Activated naive CD8-positive, alpha-beta T cell (primary cell): ENCODE results near the gene TCF7L2.

Experiments
- H3K27ac Mint-ChIP-seq: one replicate; pipeline ENCODE4 v1.8.0; 2021; ENCODE audit warnings: mixed read lengths
- H3K27me3 Mint-ChIP-seq: one replicate; pipeline ENCODE4 v1.8.0; 2021; ENCODE audit warnings: mixed read lengths
- H3K36me3 Mint-ChIP-seq: one replicate; pipeline ENCODE4 v1.8.0; 2021; ENCODE audit warnings: mixed read lengths
- H3K4me1 Mint-ChIP-seq: one replicate; pipeline ENCODE4 v1.8.0; 2021; ENCODE audit warnings: low read depth, mixed read lengths
- H3K4me3 Mint-ChIP-seq: one replicate; pipeline ENCODE4 v1.8.0; 2021; ENCODE audit warnings: mild to moderate bottlenecking, mixed read lengths
- H3K9me3 Mint-ChIP-seq: one replicate; pipeline ENCODE4 v1.8.0; 2021; ENCODE audit warnings: low read depth, mixed read lengths

TCF7L2 gene

GRCh38 chr10:112967200-112967599 is 17.2 kb downstream of the TCF7L2 start:
- H3K4me1 Mint-ChIP-seq: no peaks in the 10 kb centered on the region
- H3K4me3 Mint-ChIP-seq: no peak overlapping the region

GRCh38 chr10:112969131-112969530 is 19.1 kb downstream of the TCF7L2 start:
- Mint-ChIP-seq H3K9me3 (no peaks in the 10 kb centered on the region), H3K27ac (no peak overlapping the region), H3K27me3 (no peaks in the 10 kb centered on the region), H3K4me1 (no peaks in the 10 kb centered on the region), H3K36me3 (peaks cover 9% of the 10 kb centered on the region), H3K4me3 (no peak overlapping the region)

More at GRCh38 chr10:112967200-112967599, 17.2 kb downstream of the TCF7L2 start:
- no peaks in the 10 kb centered on the region for H3K27me3 Mint-ChIP-seq
- H3K9me3 Mint-ChIP-seq: no peaks in the 10 kb centered on the region
- no peak overlapping the region for H3K27ac Mint-ChIP-seq
- H3K36me3 Mint-ChIP-seq: peaks cover 9% of the 10 kb centered on the region

DNA sequence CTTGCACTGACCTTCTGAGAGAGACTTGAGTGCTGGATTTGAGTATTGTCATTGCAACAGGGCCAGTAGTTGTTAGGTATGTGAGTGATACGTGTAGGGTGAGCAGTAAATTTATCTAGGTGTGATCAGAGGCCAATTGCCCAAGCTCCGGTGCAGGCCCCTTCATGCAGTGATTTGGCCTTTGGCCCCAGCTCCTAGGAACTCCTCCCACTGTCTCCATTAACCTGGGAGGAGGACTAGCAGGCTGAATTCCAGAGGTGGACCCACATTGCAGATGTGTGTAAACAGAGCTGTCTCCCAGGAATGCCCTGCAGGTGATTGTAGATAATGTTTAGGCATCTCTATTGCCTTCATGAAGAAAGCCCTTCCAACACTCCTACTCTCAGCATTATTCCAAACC is 19.5 kb downstream of the TCF7L2 start:
- Mint-ChIP-seq H3K27me3 (no peaks in the 10 kb centered on the region), H3K9me3 (no peaks in the 10 kb centered on the region), H3K4me3 (no peak overlapping the region), H3K27ac (no peak overlapping the region), H3K4me1 (no peaks in the 10 kb centered on the region), H3K36me3 (peaks cover 9% of the 10 kb centered on the region)

- peaks cover 9% of the 10 kb centered on the region for H3K36me3 Mint-ChIP-seq
- H3K4me3 Mint-ChIP-seq: no peak overlapping the region
- no peak overlapping the region for H3K27ac Mint-ChIP-seq
- H3K9me3 Mint-ChIP-seq: no peaks in the 10 kb centered on the region
- H3K4me1 Mint-ChIP-seq: no peaks in the 10 kb centered on the region
- peaks cover under 1% of the 10 kb centered on the region for H3K27me3 Mint-ChIP-seq
Measured at GRCh38 chr10:112970021-112970420, 20.0 kb downstream of the TCF7L2 start.

DNA sequence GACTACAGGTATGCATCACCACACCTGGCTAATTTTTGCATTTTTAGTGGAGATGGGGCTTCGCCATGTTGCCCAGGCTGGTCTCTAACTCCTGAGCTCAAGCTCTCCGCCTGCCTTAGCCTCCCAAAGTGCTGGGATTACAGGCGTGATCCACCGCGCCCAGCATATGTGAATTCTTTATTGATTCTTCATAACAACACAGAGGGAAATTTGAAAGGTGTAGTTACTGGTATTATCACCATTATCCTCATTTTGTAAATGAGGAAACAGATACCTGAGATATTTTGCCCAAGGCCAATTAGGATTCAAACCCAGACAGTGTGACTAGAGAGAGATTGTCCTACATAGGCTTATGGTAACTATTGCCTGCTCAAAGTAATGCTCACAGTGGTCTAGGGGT is 22.6 kb downstream of the TCF7L2 start:
- H3K4me1 Mint-ChIP-seq: no peaks in the 10 kb centered on the region
- H3K9me3 Mint-ChIP-seq: no peaks in the 10 kb centered on the region
- no peak overlapping the region for H3K27ac Mint-ChIP-seq
- H3K4me3 Mint-ChIP-seq: no peak overlapping the region
- peaks cover 5% of the 10 kb centered on the region for H3K36me3 Mint-ChIP-seq
- H3K27me3 Mint-ChIP-seq: peaks cover 9% of the 10 kb centered on the region

- peaks cover 5% of the 10 kb centered on the region for H3K36me3 Mint-ChIP-seq
- H3K27me3 Mint-ChIP-seq: peaks cover 12% of the 10 kb centered on the region
- no peaks in the 10 kb centered on the region for H3K4me1 Mint-ChIP-seq
- no peak overlapping the region for H3K27ac Mint-ChIP-seq
- H3K4me3 Mint-ChIP-seq: no peak overlapping the region
- H3K9me3 Mint-ChIP-seq: no peaks in the 10 kb centered on the region
Measured at GRCh38 chr10:112973046-112973445, 23.0 kb downstream of the TCF7L2 start.

GRCh38 chr10:112973805-112974204 is 23.8 kb downstream of the TCF7L2 start:
- no peak overlapping the region for H3K4me3 Mint-ChIP-seq
- H3K4me1 Mint-ChIP-seq: no peaks in the 10 kb centered on the region
- H3K27me3 Mint-ChIP-seq: peaks cover 14% of the 10 kb centered on the region

DNA sequence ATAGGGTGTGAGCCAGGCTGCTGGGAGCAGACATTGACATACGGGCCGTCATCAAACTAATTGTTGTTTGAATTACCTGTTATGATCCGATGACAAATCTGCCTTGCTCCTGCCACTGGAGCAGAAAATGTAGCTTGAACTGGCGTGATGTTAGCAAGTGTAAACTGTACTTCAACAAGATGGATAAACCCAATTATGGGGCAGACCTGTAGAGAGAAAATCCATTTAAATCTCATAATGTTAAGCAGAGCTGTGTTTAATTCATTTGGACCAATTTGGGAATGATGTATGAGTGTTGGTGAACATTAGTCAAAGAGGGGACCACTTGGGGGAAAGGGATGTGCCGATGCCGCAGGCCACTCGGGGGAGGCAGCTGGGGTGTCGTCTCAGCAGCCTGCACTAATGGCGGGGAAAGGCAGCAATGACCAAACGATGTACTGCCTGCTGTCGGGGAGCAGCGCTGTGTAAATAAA is 27.4 kb downstream of the TCF7L2 start:
- Mint-ChIP-seq H3K27me3 (peaks cover 17% of the 10 kb centered on the region), H3K4me1 (peaks cover 13% of the 10 kb centered on the region), H3K36me3 (no peaks in the 10 kb centered on the region), H3K9me3 (no peaks in the 10 kb centered on the region), H3K4me3 (no peak overlapping the region), H3K27ac (no peak overlapping the region)

More at GRCh38 chr10:112973805-112974204, 23.8 kb downstream of the TCF7L2 start:
- H3K27ac Mint-ChIP-seq: no peak overlapping the region
- peaks cover 5% of the 10 kb centered on the region for H3K36me3 Mint-ChIP-seq
- H3K9me3 Mint-ChIP-seq: no peaks in the 10 kb centered on the region

GRCh38 chr10:112979927-112980326 is 29.9 kb downstream of the TCF7L2 start:
- H3K36me3 Mint-ChIP-seq: no peaks in the 10 kb centered on the region
- H3K27me3 Mint-ChIP-seq: peaks cover 28% of the 10 kb centered on the region
- peaks cover 13% of the 10 kb centered on the region for H3K4me1 Mint-ChIP-seq
- no peaks in the 10 kb centered on the region for H3K9me3 Mint-ChIP-seq
- H3K27ac Mint-ChIP-seq: no peak overlapping the region
- no peak overlapping the region for H3K4me3 Mint-ChIP-seq

GRCh38 chr10:112980937-112981336 is 30.9 kb downstream of the TCF7L2 start:
- Mint-ChIP-seq H3K4me1 (peaks cover 19% of the 10 kb centered on the region), H3K27me3 (peaks cover 28% of the 10 kb centered on the region), H3K36me3 (no peaks in the 10 kb centered on the region), H3K27ac (no peak overlapping the region), H3K9me3 (no peaks in the 10 kb centered on the region), H3K4me3 (no peak overlapping the region)

- Mint-ChIP-seq H3K27me3 (peaks cover 33% of the 10 kb centered on the region), H3K4me1 (peaks cover 26% of the 10 kb centered on the region), H3K27ac (no peak overlapping the region), H3K36me3 (no peaks in the 10 kb centered on the region), H3K9me3 (no peaks in the 10 kb centered on the region), H3K4me3 (no peak overlapping the region)
Measured at GRCh38 chr10:112981553-112981952, 31.5 kb downstream of the TCF7L2 start.

- H3K9me3 Mint-ChIP-seq: no peaks in the 10 kb centered on the region
- H3K4me3 Mint-ChIP-seq: no peak overlapping the region
- no peak overlapping the region for H3K27ac Mint-ChIP-seq
- H3K4me1 Mint-ChIP-seq: peaks cover 33% of the 10 kb centered on the region
- H3K36me3 Mint-ChIP-seq: peaks cover 4% of the 10 kb centered on the region
- H3K27me3 Mint-ChIP-seq: peaks cover 38% of the 10 kb centered on the region
Measured at GRCh38 chr10:112983444-112984056, 33.5 kb downstream of the TCF7L2 start.

GRCh38 chr10:112984756-112985155 is 34.7 kb downstream of the TCF7L2 start:
- H3K4me1 Mint-ChIP-seq: peaks cover 33% of the 10 kb centered on the region
- H3K27ac Mint-ChIP-seq: no peak overlapping the region
- H3K36me3 Mint-ChIP-seq: peaks cover 4% of the 10 kb centered on the region
- H3K9me3 Mint-ChIP-seq: no peaks in the 10 kb centered on the region
- no peak overlapping the region for H3K4me3 Mint-ChIP-seq
- peaks cover 43% of the 10 kb centered on the region for H3K27me3 Mint-ChIP-seq

DNA sequence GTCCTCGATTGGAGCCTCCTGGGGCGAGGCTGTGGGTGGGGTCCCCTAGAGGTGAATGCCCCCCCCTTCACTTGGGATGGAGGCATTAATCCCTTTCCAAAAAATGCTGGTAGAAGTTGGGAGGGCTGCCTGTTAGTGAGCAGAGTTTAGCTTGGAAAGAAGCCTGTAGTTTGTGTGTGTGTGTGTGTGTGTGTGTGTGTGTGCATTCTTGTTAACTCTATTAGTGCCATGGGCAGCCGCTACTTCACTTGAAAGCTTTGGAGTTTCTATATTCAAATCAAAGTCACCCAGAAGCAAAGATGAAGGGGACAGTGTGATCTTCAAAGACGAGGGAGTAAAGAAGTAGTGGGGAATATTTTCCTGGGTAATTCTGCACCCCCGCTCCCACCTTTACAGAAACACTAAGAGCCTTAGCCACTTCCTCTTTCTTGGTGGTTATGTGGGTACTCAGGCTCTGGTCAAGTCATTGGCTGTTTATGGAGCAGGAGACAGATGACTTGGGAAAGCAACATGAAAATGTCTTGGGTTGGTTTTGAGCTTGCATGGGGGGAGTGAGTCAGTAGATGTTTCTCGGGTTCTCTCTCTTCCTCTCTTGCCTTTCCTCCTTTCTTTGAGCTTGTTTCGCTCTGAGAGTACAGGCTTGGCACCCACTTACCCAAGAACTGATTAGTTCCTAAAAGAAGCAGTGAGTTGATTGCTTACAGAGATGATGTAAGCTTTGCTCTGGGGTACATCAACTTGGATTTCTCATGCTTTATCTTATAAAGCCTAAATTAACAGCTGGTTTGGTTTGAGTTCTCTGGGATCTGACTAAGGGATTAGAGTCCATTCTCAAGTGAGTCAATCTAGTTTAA is 35.9 kb downstream of the TCF7L2 start:
- no peaks in the 10 kb centered on the region for H3K9me3 Mint-ChIP-seq
- H3K4me1 Mint-ChIP-seq: peaks cover 33% of the 10 kb centered on the region
- H3K36me3 Mint-ChIP-seq: peaks cover 4% of the 10 kb centered on the region
- peaks cover 41% of the 10 kb centered on the region for H3K27me3 Mint-ChIP-seq
- no peak overlapping the region for H3K27ac Mint-ChIP-seq
- H3K4me3 Mint-ChIP-seq: no peak overlapping the region

DNA sequence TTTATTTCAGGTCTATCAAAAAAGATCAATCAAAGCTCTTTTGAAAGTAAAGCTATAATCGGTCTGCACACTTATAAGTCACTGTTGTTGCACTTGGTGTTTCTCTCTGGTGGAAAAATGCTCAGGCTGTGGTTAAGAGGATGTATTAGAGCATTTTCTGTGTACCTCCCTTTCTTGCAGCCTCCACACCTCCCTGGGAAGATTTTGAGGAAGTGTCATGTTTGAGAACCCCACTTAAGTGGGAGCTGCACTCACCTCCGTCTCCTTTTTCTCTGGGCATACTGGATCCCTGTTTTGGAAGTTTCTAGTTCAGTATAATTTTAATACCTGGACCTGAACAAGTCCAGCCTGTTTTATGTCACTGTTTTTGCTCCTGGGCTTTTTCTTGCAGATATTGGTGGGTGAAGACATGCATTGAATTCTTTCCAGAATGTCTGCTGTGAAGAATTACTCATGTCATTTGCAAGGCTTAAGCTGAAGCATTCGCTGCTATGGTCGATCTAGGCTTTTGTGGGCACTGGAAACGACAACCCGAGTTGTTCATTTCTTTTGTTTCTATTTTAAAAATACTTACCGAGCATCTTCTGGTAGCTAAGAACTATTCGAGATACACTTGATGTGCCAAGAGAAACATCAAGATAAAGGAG is 36.6 kb downstream of the TCF7L2 start:
- Mint-ChIP-seq H3K4me1 (peaks cover 25% of the 10 kb centered on the region), H3K36me3 (peaks cover 4% of the 10 kb centered on the region), H3K4me3 (no peak overlapping the region), H3K27ac (no peak overlapping the region), H3K9me3 (no peaks in the 10 kb centered on the region), H3K27me3 (peaks cover 41% of the 10 kb centered on the region)
